GM18517 (cell line): Measurements from ENCODE around the gene HEATR9.
"Not testable (repeated sequence)": the region's sequence is repeated elsewhere in the genome, so short reads cannot be mapped to it uniquely, and the experiment has no call there.

ENCODE experiments used
- ATAC-seq: cut with Tn5 transposase; IDR thresholded peaks from one replicate; pipeline ENCODE4 v1.9.1; 2021; ENCODE audit warnings: mild to moderate bottlenecking, moderate library complexity; ENCODE audit not compliant: unreplicated experiment

Gene HEATR9, protein sequence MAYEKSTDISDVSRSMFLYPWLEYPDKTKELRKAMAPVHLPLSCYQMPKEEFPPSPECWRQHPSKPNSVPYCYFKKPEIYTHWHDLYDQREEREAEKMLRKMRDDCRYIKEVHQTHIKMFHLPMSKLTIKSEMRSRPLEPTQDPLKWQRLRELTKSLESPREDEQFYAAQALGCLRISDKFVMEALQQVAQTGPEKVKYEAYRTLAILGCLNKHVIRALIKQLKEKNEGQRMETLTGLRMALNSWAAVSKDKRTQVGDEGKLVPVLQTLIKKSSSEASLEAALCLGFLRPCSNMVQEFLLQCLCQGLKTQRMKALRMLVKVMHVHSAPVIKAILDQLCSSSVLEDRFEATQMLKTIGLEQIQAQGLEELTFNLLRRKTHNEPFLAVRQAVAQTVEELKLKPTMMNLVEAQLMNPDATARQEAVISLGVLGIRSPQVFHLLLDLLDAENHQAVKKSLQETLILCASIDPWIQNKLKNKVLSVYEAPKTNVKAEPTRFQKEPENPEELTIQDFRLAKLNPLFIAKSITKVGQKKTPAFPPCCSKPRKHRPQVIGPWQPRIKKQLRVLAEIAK

DNA sequence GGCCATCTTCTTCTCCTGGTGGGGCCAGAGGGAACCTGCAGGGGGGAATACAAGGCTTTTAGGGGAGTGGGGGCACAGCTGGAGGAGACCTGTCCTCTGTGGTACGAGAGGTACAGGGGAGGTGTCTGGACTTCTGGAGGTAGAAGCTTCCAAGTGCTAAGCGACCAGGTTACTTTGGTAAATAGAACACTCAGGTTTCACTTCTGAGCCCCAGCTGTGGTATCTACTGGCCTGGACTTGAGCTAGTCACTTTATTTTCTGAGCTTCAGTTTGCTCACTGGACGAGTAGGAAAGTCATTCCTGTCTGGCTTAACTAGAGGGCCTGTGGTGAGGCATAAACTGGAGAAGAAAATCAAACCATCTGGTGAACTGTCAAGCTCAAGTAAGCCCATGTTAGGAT lies at the start of gene HEATR9:
Gene HEATR9, minus strand, starts transcription at position 155 of the 400 bp plus-strand sequence. Its CDS starts 149 bp downstream, at position 6.
- ATAC-seq = no peak

DNA sequence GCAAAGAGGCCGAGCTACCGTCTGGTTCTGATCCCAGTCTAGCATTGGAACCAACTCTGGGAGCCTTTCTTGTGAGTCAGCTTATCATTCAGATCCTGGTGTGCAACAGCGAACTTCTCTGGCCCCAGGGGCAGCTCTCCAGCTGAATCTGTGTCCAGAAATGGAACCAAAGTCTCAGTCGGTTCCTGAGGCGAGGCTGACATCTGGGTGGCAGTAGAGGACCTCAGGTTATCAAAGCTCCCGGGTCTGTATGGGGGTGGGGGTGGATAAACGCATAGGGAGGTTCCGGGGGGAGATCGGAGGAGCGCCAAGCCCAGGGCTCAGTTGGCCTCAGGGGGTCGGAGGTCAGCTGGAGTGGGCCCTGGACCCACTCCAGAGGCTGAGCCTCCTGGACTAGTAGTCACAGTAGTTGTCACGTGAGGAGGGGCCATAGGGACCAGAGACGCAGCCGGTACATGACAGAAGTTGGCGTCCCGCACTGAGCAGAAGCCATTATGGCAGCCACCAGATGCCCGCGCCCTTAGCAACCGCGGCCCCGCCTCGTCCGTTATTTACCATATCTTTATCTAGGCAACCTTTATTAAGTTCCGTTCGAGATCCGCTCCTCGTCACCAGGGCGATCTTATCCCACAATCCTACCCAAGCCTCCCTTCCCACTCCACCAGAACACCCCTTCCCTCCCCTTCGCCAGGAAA lies 49.0 kb upstream of the HEATR9 start:
- no peak for ATAC-seq

DNA sequence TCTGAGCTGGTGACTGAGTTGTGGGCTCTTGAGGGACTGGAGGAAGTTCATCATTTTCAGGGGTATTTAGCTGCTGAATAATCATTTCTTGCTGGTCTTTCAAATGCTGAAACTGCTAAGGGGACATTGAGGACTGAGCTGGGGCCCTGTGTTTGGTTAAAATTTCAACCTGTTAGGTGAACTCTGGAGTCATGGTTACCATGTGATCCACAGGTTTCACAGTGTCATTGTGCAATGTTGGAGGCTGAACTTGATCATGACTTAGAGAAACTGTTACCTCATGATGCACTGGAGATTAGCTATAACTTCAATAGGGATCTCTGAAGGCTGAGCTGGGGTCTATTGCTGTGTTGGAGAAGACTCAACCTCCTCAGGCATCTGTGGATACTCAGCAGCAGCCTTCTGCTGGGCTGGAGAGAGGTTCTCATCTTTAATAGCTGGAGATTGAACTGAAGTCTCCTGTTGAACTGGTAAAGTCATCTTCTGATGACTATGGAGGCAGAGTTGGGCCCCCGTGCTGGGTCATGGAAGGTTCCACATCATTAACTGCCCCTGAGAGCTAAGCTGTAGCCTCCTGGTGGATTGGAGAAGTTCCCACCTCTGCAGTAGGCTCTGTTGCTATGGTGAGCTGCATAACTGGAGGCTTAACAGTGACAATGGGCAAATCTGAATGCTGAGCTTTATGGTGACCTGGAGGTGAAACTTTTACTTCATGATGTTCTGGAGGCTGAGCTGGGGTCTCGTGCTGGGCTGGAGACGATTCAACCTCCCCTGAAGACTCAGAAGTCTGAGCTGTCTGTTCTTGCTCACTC lies 46.7 kb upstream of the HEATR9 start:
- no peak for ATAC-seq

DNA sequence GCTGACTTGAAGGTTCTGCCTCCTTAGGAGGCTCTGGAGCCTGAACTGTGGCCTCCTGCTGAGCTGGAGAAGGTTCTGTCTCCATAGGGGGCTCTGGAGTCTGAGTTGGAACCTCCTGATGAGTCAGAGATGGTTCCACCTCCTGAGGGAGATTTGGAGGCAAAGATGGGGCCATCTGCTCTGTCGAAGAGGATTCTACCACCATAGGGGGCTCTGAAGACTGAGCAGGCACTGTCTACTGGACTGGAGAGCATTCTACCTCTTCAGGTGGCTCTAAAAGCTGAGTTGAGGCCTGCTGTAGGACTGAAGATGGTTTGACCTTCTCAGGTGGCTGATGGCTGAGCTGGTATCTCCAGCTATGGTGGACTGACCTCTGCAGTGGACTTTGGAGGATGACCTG lies 45.7 kb upstream of the HEATR9 start:
- ATAC-seq = no peak

DNA sequence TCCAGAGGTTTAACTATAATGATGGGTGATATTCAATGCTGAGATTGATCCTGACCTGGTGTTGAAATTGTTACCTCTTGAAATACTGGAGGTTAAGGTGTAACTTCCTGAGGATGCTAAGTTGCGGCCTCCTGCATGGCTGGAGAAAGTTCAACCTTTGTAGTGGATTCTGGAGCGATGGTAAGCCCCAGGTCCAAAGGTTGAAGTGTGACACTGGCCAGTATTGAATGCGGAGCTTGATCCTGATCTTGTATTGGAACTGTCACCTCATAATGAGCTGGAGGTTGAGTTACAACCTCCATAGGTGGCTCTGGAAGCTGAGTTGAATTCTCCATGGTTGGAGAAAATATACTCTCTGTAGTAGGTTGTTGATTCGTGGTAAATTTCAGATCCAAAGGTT lies 44.9 kb upstream of the HEATR9 start:
- ATAC-seq = no peak

DNA sequence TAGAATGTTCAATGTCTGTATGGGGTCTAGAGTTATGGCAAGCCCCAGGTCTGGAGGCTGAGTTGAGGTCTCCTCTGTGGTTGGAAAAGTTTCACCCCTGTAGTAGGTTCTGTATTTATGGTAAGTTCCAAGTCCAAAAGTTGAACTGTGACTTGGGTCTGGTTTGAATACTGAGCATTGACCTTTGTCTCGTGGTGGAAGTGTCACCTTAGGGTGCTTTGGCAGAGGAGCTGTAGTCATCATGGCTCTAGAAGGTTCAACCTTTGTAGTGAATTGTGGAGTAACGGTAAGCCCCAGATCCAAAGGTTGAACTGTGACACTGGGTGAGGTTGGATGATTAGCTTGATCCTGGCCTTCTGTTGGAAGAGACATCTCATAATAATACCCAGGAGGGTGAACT lies 44.3 kb upstream of the HEATR9 start:
- no peak for ATAC-seq

DNA sequence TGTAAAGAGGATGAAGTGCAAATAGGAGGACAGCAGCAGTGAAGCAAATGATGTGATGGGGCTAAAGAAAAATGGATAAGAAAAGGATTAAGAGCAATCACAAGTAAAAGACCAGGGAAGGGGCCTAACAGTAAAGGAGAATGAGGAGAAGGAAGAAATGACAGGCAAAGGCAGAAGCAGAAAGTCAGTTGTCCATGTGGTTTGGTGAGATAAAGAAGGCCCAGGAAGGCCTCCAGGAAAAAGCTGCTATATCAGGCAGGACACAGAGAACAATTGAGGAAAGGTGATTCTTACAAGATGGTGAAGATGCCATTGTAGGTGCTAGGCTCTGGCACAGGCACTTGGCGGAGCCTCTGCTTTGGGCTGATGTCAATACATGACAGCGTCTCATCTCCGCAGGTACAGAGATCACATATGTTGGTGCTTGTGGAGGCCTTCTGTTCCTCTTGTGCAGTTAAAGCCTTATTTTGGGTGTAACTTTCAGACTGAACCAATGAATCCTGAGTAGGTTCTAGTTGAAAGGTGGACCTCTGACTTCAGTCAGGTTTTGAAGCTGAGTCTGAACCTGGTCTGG lies 43.7 kb upstream of the HEATR9 start:
- ATAC-seq = no peak

DNA sequence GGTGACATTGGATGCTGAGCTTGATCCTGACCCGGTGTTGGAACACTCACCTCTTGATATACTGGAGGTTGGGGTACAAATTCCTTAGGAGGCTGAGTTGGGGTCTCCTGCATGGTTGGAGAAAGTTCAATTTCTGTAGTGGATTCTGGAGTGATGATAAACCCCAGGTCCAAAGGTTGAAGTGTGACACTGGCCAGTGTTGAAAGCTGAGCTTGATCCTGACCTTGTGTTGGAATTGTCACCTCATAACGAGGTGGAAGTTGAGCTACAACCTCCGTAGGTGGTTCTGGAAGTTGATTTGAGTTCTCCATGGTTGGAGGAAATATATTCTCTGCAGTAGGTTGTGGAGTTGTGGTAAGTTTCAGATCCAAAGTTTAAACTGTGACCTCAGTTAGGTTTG lies 40.7 kb upstream of the HEATR9 start:
- ATAC-seq = no peak

DNA sequence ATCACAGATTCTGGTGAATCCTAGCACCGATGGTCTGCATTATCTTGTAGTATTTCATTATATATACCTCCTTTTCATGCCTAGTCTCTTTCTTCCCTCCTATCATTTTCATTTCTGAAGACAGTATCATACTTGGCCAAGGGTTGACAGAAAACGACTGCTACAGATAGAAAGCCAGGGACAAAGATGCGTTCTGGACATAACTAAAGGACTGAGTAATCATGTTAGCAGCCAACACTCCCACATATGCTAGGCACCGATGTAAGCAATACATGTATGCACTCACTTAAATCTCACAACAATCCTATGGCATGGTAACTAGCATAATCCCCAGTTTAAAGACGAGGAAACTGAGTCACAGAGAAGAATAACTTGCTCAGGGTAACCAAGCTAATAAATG lies 39.0 kb upstream of the HEATR9 start:
- ATAC-seq = no peak

DNA sequence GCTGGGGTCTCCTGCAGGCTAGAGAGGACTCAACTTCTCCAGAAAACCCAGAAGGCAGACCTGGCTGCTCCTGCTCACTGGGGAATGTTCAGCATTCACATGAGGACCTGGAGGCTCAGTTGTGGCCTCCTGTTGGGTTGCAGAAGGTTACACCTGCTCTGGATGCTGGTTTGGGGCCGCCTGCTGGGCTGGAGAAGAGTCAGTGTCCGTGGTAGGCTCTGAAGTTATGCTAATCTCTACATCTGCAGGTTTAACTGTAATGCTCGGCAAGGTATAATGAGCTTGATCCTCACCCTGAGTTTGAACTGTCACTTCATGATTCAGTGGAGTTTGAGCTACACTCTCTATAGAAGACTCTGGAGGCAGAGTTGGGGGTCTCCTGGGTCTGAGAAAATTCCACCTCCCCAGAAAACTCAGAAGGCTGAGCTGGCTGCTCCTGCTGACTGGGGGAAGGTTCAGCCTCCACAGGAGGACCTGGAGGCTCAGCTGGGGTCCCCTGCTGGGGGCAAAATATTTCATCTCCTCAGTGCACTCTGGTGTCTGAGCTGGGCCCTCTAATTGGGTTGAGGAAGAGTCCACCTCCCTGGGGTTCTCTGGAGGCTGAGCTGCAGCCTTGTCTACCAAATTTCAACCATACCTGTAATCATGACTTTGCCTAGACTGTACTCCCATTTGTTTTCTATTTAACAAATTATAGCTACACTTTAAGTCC lies 38.4 kb upstream of the HEATR9 start:
- ATAC-seq = no peak

DNA sequence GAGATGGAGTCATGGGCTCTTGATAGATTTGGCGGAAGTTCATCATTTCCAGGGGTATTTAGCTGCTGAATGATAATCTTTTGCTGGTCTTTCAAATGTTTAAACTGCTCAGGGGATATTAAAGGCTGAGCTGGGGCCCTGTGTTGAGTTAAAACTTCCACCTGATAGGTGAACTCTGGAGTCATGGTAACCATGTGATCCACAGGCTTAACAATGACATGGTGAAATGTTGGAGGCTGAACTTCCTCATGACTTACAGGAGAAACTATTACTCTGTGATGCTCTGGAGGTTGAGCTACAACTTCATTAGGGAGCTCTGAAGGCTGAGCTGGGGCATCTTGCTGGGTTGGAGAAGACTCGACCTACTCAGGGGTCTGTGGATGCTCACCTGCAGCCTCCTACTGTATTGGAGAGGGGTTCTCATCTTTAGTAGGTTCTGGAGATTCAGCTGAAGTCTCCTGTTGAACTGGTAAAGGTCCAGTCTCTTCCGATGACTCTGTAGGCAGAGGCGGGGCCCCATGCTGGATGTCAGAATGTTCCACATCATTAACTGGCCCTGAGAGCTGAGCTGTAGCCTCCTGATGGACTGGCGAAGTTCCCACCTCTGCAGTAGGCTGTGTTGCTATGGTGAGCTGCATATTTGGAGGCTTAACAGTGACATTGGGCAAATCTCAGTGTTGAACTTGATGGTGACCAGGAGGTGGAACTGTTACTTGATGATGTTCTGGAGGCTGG lies 37.7 kb upstream of the HEATR9 start:
- ATAC-seq = no peak

DNA sequence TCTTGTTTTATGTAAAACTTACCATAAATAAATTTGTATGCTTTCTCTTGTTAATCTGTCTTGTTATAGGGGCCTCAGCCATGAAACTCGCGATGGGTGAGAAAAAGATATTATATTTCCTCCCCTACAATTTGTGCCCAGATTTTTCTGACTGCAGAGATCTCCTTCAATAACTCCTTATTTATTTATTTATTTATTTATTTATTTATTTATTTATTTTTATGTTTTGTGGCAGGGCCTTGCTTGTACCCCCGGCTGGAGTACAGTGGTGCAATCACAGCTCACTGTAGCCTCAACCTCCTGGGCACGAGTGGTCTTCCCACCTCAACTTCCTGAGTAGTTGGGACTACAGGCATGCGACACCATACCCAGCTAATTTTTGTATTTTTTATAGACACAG lies 34.8 kb upstream of the HEATR9 start:
- no peak for ATAC-seq

DNA sequence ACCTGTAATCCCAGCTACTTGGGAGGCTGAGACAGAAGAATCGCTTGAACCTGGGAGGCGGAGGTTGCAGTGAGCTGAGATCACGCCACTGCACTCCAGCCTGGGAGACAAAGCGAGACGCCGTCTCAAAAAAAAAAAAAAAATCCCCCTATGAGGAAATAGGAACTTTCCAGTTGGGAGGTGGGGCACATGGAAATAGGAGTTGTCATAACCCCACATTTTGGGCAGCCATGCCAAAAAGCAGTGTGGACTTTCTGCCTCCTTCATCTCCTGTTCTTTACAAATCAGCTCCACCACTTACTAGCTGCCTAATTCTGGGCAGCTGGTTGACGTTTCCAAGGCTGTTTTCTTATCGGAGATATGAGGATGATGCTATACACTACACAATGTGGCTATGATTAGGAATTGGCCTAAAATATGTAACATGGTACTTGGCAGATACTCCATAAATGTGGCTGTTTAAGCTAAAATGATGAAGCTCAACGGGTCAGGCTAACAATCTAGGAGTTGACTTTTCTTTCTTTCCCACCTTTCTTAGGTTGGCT lies 33.0 kb upstream of the HEATR9 start:
- no peak for ATAC-seq

DNA sequence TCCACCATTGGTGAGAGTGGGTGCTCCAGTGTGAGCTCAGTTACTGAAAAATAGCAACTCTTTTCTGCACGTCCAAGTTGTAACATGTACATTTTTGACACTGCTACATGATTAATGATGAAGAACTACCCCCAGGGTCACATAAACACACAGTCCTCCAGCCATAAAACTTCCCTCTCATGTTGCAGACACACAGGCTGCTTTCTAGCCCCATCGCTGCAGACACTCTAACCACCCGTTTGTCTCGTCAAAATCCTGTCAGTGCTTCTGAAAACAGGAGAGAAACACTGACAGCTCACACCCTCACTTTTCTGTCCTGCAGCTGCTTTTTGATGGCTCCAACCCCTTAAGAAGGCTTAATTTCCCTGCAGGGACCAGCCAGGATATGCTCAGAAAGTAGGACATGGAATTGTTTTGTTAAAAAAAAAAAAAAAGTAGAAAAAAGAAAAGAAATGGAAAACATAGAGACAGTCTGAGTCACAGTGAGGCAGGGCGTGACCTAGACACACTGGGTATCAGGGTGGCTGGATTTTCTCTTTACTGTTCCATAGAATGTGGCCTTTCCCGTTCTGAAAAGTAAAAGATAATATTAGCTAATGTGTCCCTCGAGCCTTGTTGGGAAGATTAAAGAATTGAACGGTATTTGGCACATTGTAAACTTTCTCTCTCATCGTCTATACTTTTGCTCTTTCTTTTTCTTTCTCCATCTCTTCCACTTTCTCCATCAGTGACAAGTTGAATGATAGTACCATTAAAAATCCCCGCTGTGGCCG lies 32.2 kb upstream of the HEATR9 start:
- ATAC-seq = no peak

DNA sequence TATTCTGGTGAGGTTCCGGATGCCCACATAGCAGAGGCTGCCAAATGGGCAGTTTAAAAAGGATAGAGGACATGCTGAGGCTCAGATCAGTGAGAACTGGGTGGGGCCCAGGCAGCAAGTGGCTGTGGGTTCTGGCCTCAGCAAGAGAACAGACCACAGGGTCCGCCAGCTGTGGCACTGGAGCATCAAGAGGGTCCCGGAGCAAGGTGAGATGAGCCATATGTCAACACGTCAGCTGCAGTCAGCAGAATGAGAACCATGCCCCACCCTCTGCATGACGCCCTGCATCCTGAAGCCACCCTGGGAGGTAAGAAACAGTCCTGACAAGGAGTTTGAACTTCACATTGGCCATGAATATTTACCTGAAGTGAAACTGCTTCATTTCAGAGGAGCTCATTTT lies 31.6 kb upstream of the HEATR9 start:
- no peak for ATAC-seq

DNA sequence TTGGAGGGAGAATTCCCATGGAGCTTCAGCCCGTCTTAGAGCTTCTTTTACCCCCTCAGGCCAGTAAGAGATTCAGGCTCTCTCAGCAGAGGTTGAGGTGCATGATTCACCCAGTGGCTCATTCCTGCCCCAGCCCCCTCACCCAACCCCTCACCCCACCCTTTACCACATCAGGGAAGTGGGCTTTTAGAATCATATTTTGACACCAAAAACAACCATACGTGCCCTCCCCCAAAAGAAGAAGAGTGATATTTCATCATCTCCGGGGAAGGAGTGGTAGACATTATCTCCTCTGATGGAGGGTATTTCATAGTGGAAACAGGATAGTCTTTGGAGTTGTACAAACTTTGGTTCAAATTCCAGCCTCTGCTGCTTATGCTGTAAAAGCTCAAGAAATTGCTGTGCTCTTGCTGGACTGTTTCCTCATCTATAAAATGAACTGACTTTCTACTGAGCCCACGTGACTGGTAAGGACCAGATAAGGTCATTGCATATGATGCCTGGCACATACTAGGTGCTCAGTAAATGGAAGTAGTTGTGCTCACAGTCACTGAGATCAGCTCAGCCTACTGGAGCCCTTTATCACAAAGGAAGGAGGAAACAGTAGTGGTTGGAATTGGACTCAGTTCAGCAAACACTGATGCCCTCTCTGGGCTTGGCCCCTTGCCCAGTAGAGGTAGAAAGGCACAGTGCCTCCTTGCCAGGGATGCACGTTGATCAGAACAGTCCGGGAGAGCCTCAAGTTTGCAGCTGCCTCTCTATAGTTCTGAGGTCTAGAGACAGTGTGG lies 29.8 kb upstream of the HEATR9 start:
- ATAC-seq = no peak

DNA sequence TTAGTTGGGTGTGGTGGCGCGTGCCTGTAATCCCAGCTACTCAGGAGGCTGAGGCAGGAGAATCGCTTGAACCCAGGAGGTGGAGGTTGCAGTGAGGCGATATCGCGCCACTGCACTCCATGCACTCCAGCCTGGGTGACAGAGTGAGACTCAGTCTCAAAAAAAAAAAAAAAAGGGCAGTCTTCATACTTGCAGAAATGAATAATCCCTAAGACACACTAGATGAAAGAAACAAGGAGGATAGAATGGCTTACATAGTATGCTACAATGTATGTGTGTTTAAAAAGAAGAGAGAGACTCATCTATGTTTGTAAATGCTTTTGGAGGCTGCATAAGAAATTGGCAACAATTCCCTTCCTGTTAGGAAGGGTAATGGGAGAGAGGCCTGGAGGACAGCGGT lies 29.1 kb upstream of the HEATR9 start:
- not testable (repeated sequence) for ATAC-seq
